GM12878 (cell line): ENCODE data around the gene NMT1. TPM values are rescaled to one million over a fixed set of nuclear protein-coding genes. Genes with fewer than 3 reads are reported as not detected.

Source experiments
- CREB1 ChIP-seq: IDR thresholded peaks from 2 replicates; pipeline ENCODE4 v1.6.1; 2012; ENCODE audit warnings: low read depth, mild to moderate bottlenecking, inconsistent platforms
- JUND ChIP-seq: IDR thresholded peaks from 2 replicates; pipeline ENCODE4 v1.6.1; 2012; ENCODE audit warnings: low read depth, mild to moderate bottlenecking, low read length, improper control_type of control experiment, moderate library complexity
- KAT2A ChIP-seq: conservative IDR thresholded peaks from 2 replicates; pipeline ENCODE4 v1.6.1; 2011; ENCODE audit warnings: low read depth, low read length; ENCODE audit not compliant: control insufficient read depth
- KDM1A ChIP-seq: fragments of 200-600 bp; sonication (generic); IDR thresholded peaks from 2 replicates; pipeline ENCODE4 v1.6.1; 2016; ENCODE audit warnings: borderline replicate concordance
- KLF5 ChIP-seq: fragments of 450-650 bp; IDR thresholded peaks from 2 replicates; pipeline ENCODE4 v1.6.1; 2014; ENCODE audit warnings: mild to moderate bottlenecking; ENCODE audit not compliant: partially characterized antibody
- NR2C1 ChIP-seq: fragments of 450-650 bp; IDR thresholded peaks from 2 replicates; pipeline ENCODE4 v1.6.1; 2017; ENCODE audit warnings: antibody characterized with exemption, mild to moderate bottlenecking, moderate library complexity
- NR2C2 ChIP-seq: IDR thresholded peaks from 2 replicates; pipeline ENCODE4 v1.6.1; 2011; ENCODE audit warnings: borderline replicate concordance, low read depth; ENCODE audit not compliant: control insufficient read depth, insufficient read length
- POLR2A ChIP-seq: IDR thresholded peaks from 2 replicates; pipeline ENCODE4 v1.6.1; 2011; ENCODE audit warnings: low read depth, mild to moderate bottlenecking, low read length
- RB1 ChIP-seq: fragments of 450-650 bp; formaldehyde crosslinking; IDR thresholded peaks from 2 replicates; pipeline ENCODE4 v1.6.1; 2017; ENCODE audit warnings: mild to moderate bottlenecking, borderline replicate concordance
- SIN3A ChIP-seq: IDR thresholded peaks from 2 replicates; pipeline ENCODE4 v1.6.1; 2012; ENCODE audit warnings: low read depth, low read length, improper control_type of control experiment
- SREBF1 ChIP-seq: IDR thresholded peaks from 2 replicates; pipeline ENCODE4 v1.6.1; 2012; ENCODE audit warnings: mild to moderate bottlenecking, low read length
- YBX1 ChIP-seq: fragments of 450-650 bp; IDR thresholded peaks from 2 replicates; pipeline ENCODE4 v1.6.1; 2016; ENCODE audit warnings: antibody characterized with exemption
- YY1 ChIP-seq: IDR thresholded peaks from 2 replicates; pipeline ENCODE4 v1.6.1; 2011; ENCODE audit warnings: low read depth, mild to moderate bottlenecking, low read length
- ZNF217 ChIP-seq: fragments of 450-650 bp; IDR thresholded peaks from 2 replicates; pipeline ENCODE4 v1.6.1; 2017; ENCODE audit warnings: antibody characterized with exemption, mild to moderate bottlenecking
- ZNF384 ChIP-seq: IDR thresholded peaks from 2 replicates; pipeline ENCODE4 v1.6.1; 2012; ENCODE audit warnings: low read depth, mild to moderate bottlenecking, low read length, improper control_type of control experiment, borderline replicate concordance
- ZNF622 ChIP-seq: fragments of 450-650 bp; IDR thresholded peaks from 2 replicates; pipeline ENCODE4 v1.6.1; 2017; ENCODE audit warnings: mild to moderate bottlenecking, inconsistent platforms
- polyA plus RNA-seq, 11 experiments: library from polyadenylated mRNA; depleted of rRNA in 4 of 11; unstranded in 6 of 11; stranded (reverse) in 5 of 11; fragments of >200 nt; fragmentation: Nextera tagmentation in 4 of 11; fragmentation: Illumina TruSeq in 1 of 11; extraction: Ambion mirVana in 4 of 11; extraction: Trizol in 1 of 11; gene quantifications; 1 replicate in 1 of 11; 2 replicates in 10 of 11; pipeline versions ENCODE4 v1.2.1 to v1.2.3, GENCODE V29; 2011 to 2016; ENCODE audit warnings: inconsistent platforms in 2 of 11, missing spikeins in 2 of 11, low read depth in 1 of 11
- total RNA-seq, 4 experiments: library from RNA; depleted of rRNA in 3 of 4; stranded (reverse); fragments of >200 nt in 3 of 4; fragmentation: Illumina TruSeq in 1 of 4; extraction: Trizol in 1 of 4; gene quantifications; 2 replicates each; pipeline versions ENCODE4 v1.2.1 to v1.2.3, GENCODE V29; 2013 to 2021
- TF ChIP-seq, protein P1 (sequence below): fragments of 450-650 bp; conservative IDR thresholded peaks from 2 replicates; pipeline ENCODE4 v1.6.1; 2017; ENCODE audit warnings: mild to moderate bottlenecking, moderate library complexity
- TF ChIP-seq, protein P2 (sequence below): fragments of 150-350 bp; IDR thresholded peaks from 2 replicates; pipeline ENCODE4 v1.6.1; 2014; ENCODE audit warnings: mild to moderate bottlenecking, low read depth, low read length
- TF ChIP-seq, protein P3 (sequence below): fragments of 450-650 bp; IDR thresholded peaks from 2 replicates; pipeline ENCODE4 v1.6.1; 2014; ENCODE audit warnings: mild to moderate bottlenecking
- TF ChIP-seq, protein P4 (sequence below): fragments of 450-650 bp; IDR thresholded peaks from 2 replicates; pipeline ENCODE4 v1.6.1; 2017; ENCODE audit warnings: mild to moderate bottlenecking, moderate library complexity
- TF ChIP-seq, protein P5 (sequence below): IDR thresholded peaks from 2 replicates; pipeline ENCODE4 v1.6.1; 2012; ENCODE audit warnings: low read length, inconsistent platforms

The NMT1 gene
- total and polyA plus RNA-seq, 10 of the 15 experiments (the other 5 are each of a cell fraction or from before 2014, with no cell fraction given), result 96.7 to 395 (median 222) TPM

DNA sequence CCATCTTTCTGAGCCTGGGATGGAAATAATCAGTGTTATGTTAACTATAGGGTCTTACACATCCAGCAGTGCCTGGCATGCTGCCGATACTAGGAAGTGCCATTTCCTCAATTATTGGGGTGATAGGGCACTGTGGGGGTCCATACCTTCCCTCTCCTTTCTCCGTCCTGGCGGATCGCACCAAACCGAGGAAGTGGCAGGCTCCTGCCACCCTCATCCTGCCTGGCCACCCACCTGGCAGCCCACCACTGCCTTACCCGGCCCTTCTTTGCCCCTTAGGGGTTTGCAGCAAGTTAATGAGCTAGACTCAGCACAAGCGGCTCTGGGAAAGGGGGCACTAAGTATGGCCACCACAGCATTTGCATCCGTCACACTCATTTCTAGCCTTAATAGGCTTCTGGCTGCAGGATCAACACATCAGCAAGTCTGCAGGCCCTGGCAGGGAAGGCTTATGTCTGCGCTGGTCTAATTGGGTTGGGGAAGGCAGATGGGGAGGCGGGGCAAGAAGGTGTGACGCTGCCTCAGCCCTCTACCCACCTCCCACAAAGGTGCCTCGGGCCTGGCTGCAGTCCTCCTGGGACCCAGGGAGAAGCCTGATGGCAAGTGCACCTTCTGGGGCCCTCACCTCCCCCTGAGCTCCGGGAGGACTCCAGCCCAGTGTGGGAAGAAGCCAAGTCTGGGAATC is 38.3 kb upstream of the NMT1 start (continued):
- TF ChIP-seq, protein P1, sequence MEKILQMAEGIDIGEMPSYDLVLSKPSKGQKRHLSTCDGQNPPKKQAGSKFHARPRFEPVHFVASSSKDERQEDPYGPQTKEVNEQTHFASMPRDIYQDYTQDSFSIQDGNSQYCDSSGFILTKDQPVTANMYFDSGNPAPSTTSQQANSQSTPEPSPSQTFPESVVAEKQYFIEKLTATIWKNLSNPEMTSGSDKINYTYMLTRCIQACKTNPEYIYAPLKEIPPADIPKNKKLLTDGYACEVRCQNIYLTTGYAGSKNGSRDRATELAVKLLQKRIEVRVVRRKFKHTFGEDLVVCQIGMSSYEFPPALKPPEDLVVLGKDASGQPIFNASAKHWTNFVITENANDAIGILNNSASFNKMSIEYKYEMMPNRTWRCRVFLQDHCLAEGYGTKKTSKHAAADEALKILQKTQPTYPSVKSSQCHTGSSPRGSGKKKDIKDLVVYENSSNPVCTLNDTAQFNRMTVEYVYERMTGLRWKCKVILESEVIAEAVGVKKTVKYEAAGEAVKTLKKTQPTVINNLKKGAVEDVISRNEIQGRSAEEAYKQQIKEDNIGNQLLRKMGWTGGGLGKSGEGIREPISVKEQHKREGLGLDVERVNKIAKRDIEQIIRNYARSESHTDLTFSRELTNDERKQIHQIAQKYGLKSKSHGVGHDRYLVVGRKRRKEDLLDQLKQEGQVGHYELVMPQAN, result no peak
- TF ChIP-seq POLR2A, result peak; percentile 29; the same call in 1 of the 2 replicates
- 0 out of 2 replicates have a peak, but pooled peaks have one; percentile 7 for TF ChIP-seq JUND
- TF ChIP-seq NR2C2, result no peak
- TF ChIP-seq, protein P2, sequence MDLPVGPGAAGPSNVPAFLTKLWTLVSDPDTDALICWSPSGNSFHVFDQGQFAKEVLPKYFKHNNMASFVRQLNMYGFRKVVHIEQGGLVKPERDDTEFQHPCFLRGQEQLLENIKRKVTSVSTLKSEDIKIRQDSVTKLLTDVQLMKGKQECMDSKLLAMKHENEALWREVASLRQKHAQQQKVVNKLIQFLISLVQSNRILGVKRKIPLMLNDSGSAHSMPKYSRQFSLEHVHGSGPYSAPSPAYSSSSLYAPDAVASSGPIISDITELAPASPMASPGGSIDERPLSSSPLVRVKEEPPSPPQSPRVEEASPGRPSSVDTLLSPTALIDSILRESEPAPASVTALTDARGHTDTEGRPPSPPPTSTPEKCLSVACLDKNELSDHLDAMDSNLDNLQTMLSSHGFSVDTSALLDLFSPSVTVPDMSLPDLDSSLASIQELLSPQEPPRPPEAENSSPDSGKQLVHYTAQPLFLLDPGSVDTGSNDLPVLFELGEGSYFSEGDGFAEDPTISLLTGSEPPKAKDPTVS, result no peak
- TF ChIP-seq, protein P3, sequence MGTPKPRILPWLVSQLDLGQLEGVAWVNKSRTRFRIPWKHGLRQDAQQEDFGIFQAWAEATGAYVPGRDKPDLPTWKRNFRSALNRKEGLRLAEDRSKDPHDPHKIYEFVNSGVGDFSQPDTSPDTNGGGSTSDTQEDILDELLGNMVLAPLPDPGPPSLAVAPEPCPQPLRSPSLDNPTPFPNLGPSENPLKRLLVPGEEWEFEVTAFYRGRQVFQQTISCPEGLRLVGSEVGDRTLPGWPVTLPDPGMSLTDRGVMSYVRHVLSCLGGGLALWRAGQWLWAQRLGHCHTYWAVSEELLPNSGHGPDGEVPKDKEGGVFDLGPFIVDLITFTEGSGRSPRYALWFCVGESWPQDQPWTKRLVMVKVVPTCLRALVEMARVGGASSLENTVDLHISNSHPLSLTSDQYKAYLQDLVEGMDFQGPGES, result no peak
- no peak for TF ChIP-seq CREB1
- TF ChIP-seq ZNF384, result no peak
- TF ChIP-seq KDM1A, result no peak
- TF ChIP-seq YBX1, result no peak
- no peak for TF ChIP-seq KLF5
- no peak for TF ChIP-seq NR2C1
- no peak for TF ChIP-seq SREBF1
- TF ChIP-seq, protein P4, sequence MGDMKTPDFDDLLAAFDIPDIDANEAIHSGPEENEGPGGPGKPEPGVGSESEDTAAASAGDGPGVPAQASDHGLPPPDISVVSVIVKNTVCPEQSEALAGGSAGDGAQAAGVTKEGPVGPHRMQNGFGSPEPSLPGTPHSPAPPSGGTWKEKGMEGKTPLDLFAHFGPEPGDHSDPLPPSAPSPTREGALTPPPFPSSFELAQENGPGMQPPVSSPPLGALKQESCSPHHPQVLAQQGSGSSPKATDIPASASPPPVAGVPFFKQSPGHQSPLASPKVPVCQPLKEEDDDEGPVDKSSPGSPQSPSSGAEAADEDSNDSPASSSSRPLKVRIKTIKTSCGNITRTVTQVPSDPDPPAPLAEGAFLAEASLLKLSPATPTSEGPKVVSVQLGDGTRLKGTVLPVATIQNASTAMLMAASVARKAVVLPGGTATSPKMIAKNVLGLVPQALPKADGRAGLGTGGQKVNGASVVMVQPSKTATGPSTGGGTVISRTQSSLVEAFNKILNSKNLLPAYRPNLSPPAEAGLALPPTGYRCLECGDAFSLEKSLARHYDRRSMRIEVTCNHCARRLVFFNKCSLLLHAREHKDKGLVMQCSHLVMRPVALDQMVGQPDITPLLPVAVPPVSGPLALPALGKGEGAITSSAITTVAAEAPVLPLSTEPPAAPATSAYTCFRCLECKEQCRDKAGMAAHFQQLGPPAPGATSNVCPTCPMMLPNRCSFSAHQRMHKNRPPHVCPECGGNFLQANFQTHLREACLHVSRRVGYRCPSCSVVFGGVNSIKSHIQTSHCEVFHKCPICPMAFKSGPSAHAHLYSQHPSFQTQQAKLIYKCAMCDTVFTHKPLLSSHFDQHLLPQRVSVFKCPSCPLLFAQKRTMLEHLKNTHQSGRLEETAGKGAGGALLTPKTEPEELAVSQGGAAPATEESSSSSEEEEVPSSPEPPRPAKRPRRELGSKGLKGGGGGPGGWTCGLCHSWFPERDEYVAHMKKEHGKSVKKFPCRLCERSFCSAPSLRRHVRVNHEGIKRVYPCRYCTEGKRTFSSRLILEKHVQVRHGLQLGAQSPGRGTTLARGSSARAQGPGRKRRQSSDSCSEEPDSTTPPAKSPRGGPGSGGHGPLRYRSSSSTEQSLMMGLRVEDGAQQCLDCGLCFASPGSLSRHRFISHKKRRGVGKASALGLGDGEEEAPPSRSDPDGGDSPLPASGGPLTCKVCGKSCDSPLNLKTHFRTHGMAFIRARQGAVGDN, result peak; percentile 42; the same call in 1 of the 2 replicates
- TF ChIP-seq YY1, result no peak
- no peak for TF ChIP-seq SIN3A
- TF ChIP-seq ZNF622, result no peak
- no peak for TF ChIP-seq KAT2A
- TF ChIP-seq, protein P5, sequence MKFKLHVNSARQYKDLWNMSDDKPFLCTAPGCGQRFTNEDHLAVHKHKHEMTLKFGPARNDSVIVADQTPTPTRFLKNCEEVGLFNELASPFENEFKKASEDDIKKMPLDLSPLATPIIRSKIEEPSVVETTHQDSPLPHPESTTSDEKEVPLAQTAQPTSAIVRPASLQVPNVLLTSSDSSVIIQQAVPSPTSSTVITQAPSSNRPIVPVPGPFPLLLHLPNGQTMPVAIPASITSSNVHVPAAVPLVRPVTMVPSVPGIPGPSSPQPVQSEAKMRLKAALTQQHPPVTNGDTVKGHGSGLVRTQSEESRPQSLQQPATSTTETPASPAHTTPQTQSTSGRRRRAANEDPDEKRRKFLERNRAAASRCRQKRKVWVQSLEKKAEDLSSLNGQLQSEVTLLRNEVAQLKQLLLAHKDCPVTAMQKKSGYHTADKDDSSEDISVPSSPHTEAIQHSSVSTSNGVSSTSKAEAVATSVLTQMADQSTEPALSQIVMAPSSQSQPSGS, result no peak
- TF ChIP-seq ZNF217, result no peak
- no peak for TF ChIP-seq RB1
